Measurements from ENCODE around the gene IL1RL2. TPM values are rescaled to one million over a fixed set of nuclear protein-coding genes. Genes with fewer than 3 reads are reported as not detected.

Gene IL1RL2
- total RNA-seq, 2 donors from 2014 or later, result 1.4 to 1.9 TPM

GRCh38 chr2:102273619-102274211 lies 86.9 kb downstream of the IL1RL2 start:
- H3K36me3 Mint-ChIP-seq (ENCODE audit: insufficient read depth in 2 of 2), result peaks cover 9 to 15% of the 10 kb centered on the region in 2 donors
- peaks cover 16% of the 10 kb centered on the region for H3K27me3 Mint-ChIP-seq (ENCODE audit: low read depth)
- no peak overlapping the region for H3K27ac Mint-ChIP-seq
- ATAC-seq (replicated peaks in 1 of 2) (no peak), DNase-seq (no peak)
- H3K9me3 Mint-ChIP-seq, result peaks cover 4 to 6% of the 10 kb centered on the region in 2 donors
- peaks cover 38% of the 10 kb centered on the region for H3K4me1 Mint-ChIP-seq (ENCODE audit: low read depth)
- no peak overlapping the region for H3K4me3 Mint-ChIP-seq

DNA sequence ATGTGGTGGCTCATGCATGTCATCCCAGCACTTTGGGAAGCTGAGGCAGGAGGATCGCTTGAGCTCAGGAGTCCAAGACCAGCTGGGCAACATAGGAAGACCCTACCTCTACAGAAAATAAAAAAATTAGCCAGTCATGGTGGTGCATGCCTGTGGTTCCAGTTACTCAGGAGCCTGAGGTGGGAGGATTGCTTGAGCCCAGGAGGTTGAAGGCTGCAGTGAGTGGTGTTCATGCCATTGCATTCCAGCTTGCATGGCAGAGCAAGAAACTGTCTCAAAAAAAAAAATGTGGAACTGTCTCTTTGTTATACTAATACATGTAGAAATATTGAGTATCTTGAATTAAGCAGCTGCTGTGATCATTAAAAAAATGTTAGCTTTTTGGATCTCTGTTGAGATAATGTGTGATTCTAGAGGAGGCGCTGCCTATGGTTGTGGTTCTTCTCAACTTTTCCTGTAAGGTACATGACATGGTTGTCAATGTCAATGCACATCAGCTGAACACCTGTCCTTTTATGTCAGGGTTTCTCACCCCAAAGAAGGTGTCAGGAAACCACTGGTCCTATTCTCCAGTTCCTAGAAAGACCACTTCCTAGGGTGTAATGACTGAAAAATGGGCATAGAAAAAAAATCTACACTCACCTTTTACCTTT lies 89.9 kb downstream of the IL1RL2 start:
- H3K27ac Mint-ChIP-seq, result no peak overlapping the region
- DNase-seq, result no peak
- H3K36me3 Mint-ChIP-seq (ENCODE audit: insufficient read depth in 2 of 2), result peaks cover 4 to 10% of the 10 kb centered on the region in 2 donors
- peaks cover 6% of the 10 kb centered on the region for H3K27me3 Mint-ChIP-seq (ENCODE audit: low read depth)
- peaks cover 39% of the 10 kb centered on the region for H3K4me1 Mint-ChIP-seq (ENCODE audit: low read depth)
- ATAC-seq (replicated peaks in 1 of 2), result peak; percentile 73 to 81
- peak overlapping the region in 1 of 2 donors; percentile 24 for H3K4me3 Mint-ChIP-seq
- H3K9me3 Mint-ChIP-seq, result peaks cover 0 to 4% of the 10 kb centered on the region in 2 donors

DNA sequence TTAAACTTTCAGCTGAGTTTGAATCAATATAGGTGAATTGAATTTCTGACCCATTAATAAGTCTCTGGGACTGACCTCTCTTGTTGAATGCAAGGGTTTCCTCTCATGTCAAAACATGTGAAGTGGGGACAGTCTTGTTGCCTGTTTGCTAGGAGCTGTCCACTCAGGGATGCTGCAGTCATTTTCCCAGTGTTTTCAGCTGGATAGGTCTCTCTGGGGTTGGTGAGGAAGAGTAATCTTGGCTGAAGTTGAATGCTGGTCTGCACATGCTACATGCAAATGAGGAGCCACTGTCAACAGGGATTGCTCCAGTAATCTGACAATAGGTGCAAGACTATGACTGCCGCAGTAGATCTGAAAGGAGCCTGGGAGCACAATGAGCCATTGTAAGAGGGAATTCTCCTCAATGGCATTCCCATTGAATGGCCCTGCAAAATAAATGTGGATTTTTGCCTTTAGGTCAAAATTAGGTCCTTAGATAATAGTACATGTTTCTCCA lies 90.4 kb downstream of the IL1RL2 start:
- Mint-ChIP-seq H3K27ac (no peak overlapping the region), H3K4me3 (peak overlapping the region in 1 of 2 donors; percentile 24), H3K4me1 (ENCODE audit: low read depth) (peaks cover 33% of the 10 kb centered on the region), H3K9me3 (peaks cover 0 to 4% of the 10 kb centered on the region in 2 donors), H3K36me3 (ENCODE audit: insufficient read depth in 2 of 2) (peaks cover 4 to 10% of the 10 kb centered on the region in 2 donors), H3K27me3 (ENCODE audit: low read depth) (peaks cover 6% of the 10 kb centered on the region)
- DNase-seq (no peak), ATAC-seq (replicated peaks in 1 of 2) (peak in 1 of 2 donors; percentile 41)

DNA sequence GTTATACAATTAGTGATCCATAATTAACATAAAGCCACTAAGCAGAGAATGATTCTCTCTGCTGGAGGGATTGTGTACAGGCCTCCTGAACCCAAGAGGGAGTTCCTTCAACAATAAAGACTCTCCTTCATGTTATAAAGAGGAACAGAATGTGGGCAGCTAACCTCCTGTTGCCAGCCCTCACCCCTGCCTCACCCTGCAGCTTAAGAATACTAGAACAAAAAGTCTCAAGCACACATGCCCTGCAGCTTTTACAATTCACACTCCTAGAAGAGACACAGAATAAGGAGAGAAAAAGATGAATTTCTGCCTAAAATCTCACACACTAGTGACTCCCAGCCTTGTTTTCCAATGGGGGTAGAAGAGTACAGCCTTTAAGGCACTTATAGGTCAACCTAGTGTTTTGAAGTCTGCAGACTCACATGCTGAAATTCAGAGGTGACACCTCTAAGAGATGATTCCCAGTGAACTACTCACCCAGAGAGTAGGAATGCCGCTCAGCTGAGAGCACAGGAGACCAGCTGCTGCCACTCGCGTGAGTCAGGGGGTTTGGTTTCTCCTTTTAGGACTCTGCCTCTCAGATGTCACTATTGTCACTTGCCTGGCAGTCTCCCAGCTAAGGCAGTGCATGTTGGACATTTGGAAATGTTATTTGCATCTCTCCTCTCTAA lies 92.0 kb downstream of the IL1RL2 start:
- Mint-ChIP-seq H3K27ac (no peak overlapping the region), H3K4me3 (no peak overlapping the region), H3K27me3 (ENCODE audit: low read depth) (peaks cover 6% of the 10 kb centered on the region), H3K36me3 (ENCODE audit: insufficient read depth in 2 of 2) (peaks cover 4 to 10% of the 10 kb centered on the region in 2 donors), H3K4me1 (ENCODE audit: low read depth) (peaks cover 33% of the 10 kb centered on the region), H3K9me3 (peaks cover 0 to 4% of the 10 kb centered on the region in 2 donors)
- DNase-seq (no peak), ATAC-seq (replicated peaks in 1 of 2) (no peak)

DNA sequence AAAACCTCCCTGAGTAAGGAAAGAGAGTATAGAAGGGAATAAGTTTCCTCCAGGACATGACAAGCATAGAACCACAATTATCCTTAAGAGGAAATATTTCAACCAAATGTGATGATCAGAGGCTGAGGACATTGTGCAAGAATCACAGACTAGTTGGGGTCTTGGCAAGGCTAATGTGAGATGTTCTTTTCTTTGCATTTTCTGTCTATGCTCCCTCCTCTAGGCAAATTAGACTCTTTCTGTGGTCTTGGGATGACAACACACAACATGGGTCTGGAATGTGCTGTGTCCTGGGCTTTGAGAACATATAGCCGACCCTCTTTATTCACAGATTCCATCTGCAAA lies 92.5 kb downstream of the IL1RL2 start:
- Mint-ChIP-seq H3K36me3 (ENCODE audit: insufficient read depth in 2 of 2) (peaks cover 4 to 8% of the 10 kb centered on the region in 2 donors), H3K9me3 (peaks cover 0 to 4% of the 10 kb centered on the region in 2 donors), H3K4me3 (no peak overlapping the region), H3K4me1 (ENCODE audit: low read depth) (peaks cover 33% of the 10 kb centered on the region), H3K27ac (no peak overlapping the region), H3K27me3 (ENCODE audit: low read depth) (peaks cover 6% of the 10 kb centered on the region)
- ATAC-seq (replicated peaks in 1 of 2) (no peak), DNase-seq (no peak)

DNA sequence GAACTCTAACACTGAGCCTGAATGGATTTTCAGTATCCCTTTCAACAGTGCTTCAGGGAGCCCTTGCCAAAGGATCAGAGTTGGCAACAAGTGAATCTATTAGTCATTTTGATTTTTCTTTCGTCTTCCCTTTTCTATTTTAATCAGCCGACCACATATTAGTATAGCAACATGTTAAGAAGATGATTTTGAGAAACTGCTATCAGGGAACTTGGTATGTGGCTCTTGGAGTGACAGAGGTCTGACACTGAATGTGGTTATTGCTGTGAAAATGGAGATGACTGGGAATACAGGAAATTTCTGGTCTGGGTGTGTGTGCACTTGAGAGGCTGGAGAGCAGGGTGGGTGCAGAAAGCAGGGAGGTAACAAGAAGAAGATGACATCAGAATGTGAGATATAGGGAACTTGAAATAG lies 95.9 kb downstream of the IL1RL2 start:
- H3K27me3 Mint-ChIP-seq (ENCODE audit: low read depth), result no peaks in the 10 kb centered on the region
- H3K36me3 Mint-ChIP-seq (ENCODE audit: insufficient read depth in 2 of 2), result no peaks in the 10 kb centered on the region
- DNase-seq (no peak), ATAC-seq (replicated peaks in 1 of 2) (peak; percentile 52 to 74)
- H3K4me1 Mint-ChIP-seq (ENCODE audit: low read depth), result peaks cover 17% of the 10 kb centered on the region
- no peaks in the 10 kb centered on the region for H3K9me3 Mint-ChIP-seq
- H3K27ac Mint-ChIP-seq, result no peak overlapping the region
- H3K4me3 Mint-ChIP-seq, result no peak overlapping the region

DNA sequence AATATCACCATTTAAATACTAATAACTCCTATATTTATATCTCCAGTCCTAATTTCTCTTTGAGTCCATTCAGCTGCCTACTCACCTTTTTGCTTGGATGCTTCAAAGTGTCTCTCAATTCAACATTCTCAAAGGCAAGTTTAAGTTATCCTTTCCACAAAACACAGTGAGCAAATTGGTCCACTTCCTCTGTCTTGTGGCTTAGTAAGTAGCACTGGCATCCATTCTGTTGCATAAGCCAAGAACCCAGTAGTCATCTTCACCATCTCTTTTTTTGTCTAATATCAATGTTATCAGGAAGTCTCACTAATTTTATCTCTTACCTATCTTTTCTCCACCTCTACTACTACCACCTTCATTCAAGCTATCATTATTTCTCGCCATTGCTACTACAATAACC lies 97.2 kb downstream of the IL1RL2 start:
- Mint-ChIP-seq H3K27ac (no peak overlapping the region), H3K4me1 (ENCODE audit: low read depth) (peaks cover 6% of the 10 kb centered on the region), H3K27me3 (ENCODE audit: low read depth) (no peaks in the 10 kb centered on the region), H3K36me3 (ENCODE audit: insufficient read depth in 2 of 2) (no peaks in the 10 kb centered on the region), H3K4me3 (no peak overlapping the region), H3K9me3 (no peaks in the 10 kb centered on the region)
- ATAC-seq (replicated peaks in 1 of 2) (no peak), DNase-seq (no peak)

GRCh38 chr2:102284611-102285010 lies 97.8 kb downstream of the IL1RL2 start:
- H3K27ac Mint-ChIP-seq, result no peak overlapping the region
- H3K36me3 Mint-ChIP-seq (ENCODE audit: insufficient read depth in 2 of 2), result no peaks in the 10 kb centered on the region
- H3K27me3 Mint-ChIP-seq (ENCODE audit: low read depth), result no peaks in the 10 kb centered on the region
- peaks cover 6% of the 10 kb centered on the region for H3K4me1 Mint-ChIP-seq (ENCODE audit: low read depth)
- ATAC-seq (replicated peaks in 1 of 2) (no peak), DNase-seq (no peak)
- no peak overlapping the region for H3K4me3 Mint-ChIP-seq
- H3K9me3 Mint-ChIP-seq, result no peaks in the 10 kb centered on the region

DNA sequence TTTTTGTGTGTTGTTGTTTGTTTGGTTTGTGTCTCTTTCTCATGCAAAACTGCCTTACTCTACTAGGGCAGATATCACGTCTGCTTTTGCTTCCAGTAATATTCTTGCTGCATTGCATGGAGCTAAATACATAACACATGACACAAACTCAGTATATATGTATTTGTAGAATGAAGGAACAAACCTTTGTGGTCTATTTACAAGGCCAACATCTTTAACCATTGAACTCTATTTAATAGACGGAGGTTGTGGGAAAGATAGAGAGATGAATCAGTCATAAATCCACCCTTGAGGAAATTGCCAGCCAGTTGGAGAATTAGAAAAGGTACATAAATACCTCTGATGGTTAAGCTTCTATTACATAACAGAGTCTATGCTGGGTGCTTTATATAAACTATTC lies 98.5 kb downstream of the IL1RL2 start:
- ATAC-seq (replicated peaks in 1 of 2) (no peak), DNase-seq (no peak)
- H3K27ac Mint-ChIP-seq, result no peak overlapping the region
- peaks cover 6% of the 10 kb centered on the region for H3K4me1 Mint-ChIP-seq (ENCODE audit: low read depth)
- H3K4me3 Mint-ChIP-seq, result no peak overlapping the region
- no peaks in the 10 kb centered on the region for H3K27me3 Mint-ChIP-seq (ENCODE audit: low read depth)
- no peaks in the 10 kb centered on the region for H3K9me3 Mint-ChIP-seq
- no peaks in the 10 kb centered on the region for H3K36me3 Mint-ChIP-seq (ENCODE audit: insufficient read depth in 2 of 2)

- Mint-ChIP-seq H3K27me3 (ENCODE audit: low read depth) (no peaks in the 10 kb centered on the region), H3K36me3 (ENCODE audit: insufficient read depth in 2 of 2) (no peaks in the 10 kb centered on the region), H3K4me3 (no peak overlapping the region), H3K9me3 (no peaks in the 10 kb centered on the region), H3K4me1 (ENCODE audit: low read depth) (peaks cover 9% of the 10 kb centered on the region), H3K27ac (no peak overlapping the region)
- ATAC-seq (replicated peaks in 1 of 2), result no peak
- no peak for DNase-seq
These were observed 99.2 kb downstream of the IL1RL2 start for GRCh38 chr2:102286041-102286440.

GRCh38 chr2:102289129-102289528 lies 102.3 kb downstream of the IL1RL2 start:
- Mint-ChIP-seq H3K36me3 (ENCODE audit: insufficient read depth in 2 of 2) (no peaks in the 10 kb centered on the region), H3K27me3 (ENCODE audit: low read depth) (peaks cover 7% of the 10 kb centered on the region), H3K27ac (no peak overlapping the region), H3K9me3 (no peaks in the 10 kb centered on the region), H3K4me3 (no peak overlapping the region), H3K4me1 (ENCODE audit: low read depth) (peaks cover 30% of the 10 kb centered on the region)
- DNase-seq (no peak), ATAC-seq (replicated peaks in 1 of 2) (no peak)

Data from activated T-cell treated with anti-CD3 and anti-CD28 coated beads, Interleukin-2, amount 50 U/mL, for 72 hours (primary cell).